Common myeloid progenitor, CD34-positive (primary cell): ENCODE results near the gene TSPAN17.
A peak's percentile ranks its signal among the peaks of the same experiment; 100 is the strongest.

Source experiments
- CTCF ChIA-PET: fragments of 350-600 bp; sonication (Branson Sonifier 250); formaldehyde crosslinking; loops from one replicate; lab custom pipeline; 2021; ENCODE audit warnings: antibody characterized with exemption; lab: Charles Lee
- POLR2A ChIA-PET: fragments of 350-600 bp; sonication (Branson Sonifier 250); formaldehyde crosslinking; loops from one replicate; lab custom pipeline; 2021; ENCODE audit warnings: antibody characterized with exemption; lab: Charles Lee
- DNase-seq, 3 donors: peaks; one replicate each; pipeline versions ENCODE4 v3.0.0 to v3.0.0-alpha.2; 2013
- H3K27ac ChIP-seq, 2 experiments: 1 replicate in 1 of 2; 2 replicates in 1 of 2; pipeline ENCODE4 v1.7.0; 2013; ENCODE audit warnings: inconsistent platforms in 2 of 2, low read length in 2 of 2, mild to moderate bottlenecking in 2 of 2, low read depth in 1 of 2, moderate library complexity in 1 of 2; ENCODE audit not compliant: severe bottlenecking in 2 of 2, insufficient read depth in 1 of 2, poor library complexity in 1 of 2
- H3K27me3 ChIP-seq, 5 experiments: replicated peaks in 2 of 5; 1 replicate in 3 of 5; 2 replicates in 2 of 5; pipeline versions ENCODE4 v1.6.1 to v1.7.0; 2013; ENCODE audit warnings: low read length in 4 of 5, mild to moderate bottlenecking in 2 of 5, moderate library complexity in 2 of 5, inconsistent platforms in 1 of 5; ENCODE audit not compliant: insufficient read depth in 5 of 5, control insufficient read depth in 4 of 5
- H3K36me3 ChIP-seq, 4 experiments: 1 replicate in 2 of 4; 2 replicates in 2 of 4; pipeline versions ENCODE4 v1.6.1 to v1.7.0; 2013; ENCODE audit warnings: low read length in 3 of 4, control low read depth in 1 of 4, mild to moderate bottlenecking in 1 of 4; ENCODE audit not compliant: control insufficient read depth in 4 of 4, insufficient read depth in 4 of 4
- H3K4me1 ChIP-seq, 4 experiments: 1 replicate in 3 of 4; 2 replicates in 1 of 4; pipeline versions ENCODE4 v1.6.1 to v1.7.1; 2013; ENCODE audit warnings: low read length in 3 of 4, mild to moderate bottlenecking in 3 of 4, control low read depth in 1 of 4, inconsistent platforms in 1 of 4, moderate library complexity in 1 of 4; ENCODE audit not compliant: control insufficient read depth in 4 of 4, insufficient read depth in 4 of 4; ENCODE audit errors: control extremely low read depth in 1 of 4
- H3K4me3 ChIP-seq, 7 experiments: 1 replicate in 4 of 7; 2 replicates in 3 of 7; pipeline versions ENCODE4 v1.5.1 to v1.7.0; 2013; ENCODE audit warnings: mild to moderate bottlenecking in 7 of 7, low read length in 6 of 7, moderate library complexity in 6 of 7, inconsistent platforms in 2 of 7, low read depth in 2 of 7, control low read depth in 1 of 7; ENCODE audit not compliant: insufficient read depth in 4 of 7, control insufficient read depth in 1 of 7; ENCODE audit errors: extremely low read depth in 1 of 7
- H3K9me3 ChIP-seq, 5 experiments: 1 replicate in 4 of 5; 2 replicates in 1 of 5; pipeline versions ENCODE4 v1.6.1 to v1.7.1; 2013; ENCODE audit warnings: low read length in 4 of 5, mild to moderate bottlenecking in 2 of 5, inconsistent platforms in 1 of 5, low read depth in 1 of 5, moderate library complexity in 1 of 5; ENCODE audit not compliant: control insufficient read depth in 4 of 5, insufficient read depth in 2 of 5; ENCODE audit errors: control extremely low read depth in 1 of 5
- WGBS: methylation state at CpG from one replicate; pipeline ENCODE4 v1.1.5; 2013; ENCODE audit not compliant: insufficient coverage; 5-methylcytosine and 5-hydroxymethylcytosine counted together

Gene TSPAN17

DNA sequence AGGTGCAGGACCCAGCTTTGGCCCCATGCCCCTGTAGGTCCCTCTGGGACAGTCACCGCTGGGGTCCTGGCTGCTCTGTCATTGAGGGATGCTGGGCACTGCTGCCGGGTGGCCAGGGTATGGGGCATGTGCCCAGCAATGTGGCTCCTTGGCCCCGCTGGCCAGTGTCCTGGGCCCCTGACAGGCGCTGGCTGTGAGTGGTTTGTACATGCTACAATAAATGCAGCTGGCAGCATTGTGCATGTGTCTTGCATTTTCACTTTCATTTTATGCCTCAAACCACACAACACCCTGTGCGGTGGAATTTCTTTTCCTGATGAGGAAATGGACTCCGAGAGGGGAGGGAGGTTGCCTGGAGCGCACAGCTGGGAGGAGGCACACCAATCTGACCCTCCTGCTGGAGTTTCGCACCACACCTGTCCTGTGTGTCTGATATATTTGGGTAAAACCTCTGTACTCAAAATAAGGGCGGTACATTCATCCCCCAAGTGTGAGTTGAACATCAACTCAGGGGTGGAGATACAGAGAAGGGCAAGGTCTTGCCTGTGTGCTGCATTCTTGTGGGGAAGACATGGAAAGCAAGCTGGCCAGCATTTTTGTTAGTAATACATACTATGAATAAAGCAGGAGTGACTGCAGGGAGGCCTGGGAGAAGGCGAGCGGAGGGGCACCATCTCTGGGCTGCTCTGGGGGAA, 11.7 kb downstream of the TSPAN17 start:
- Histone ChIP-seq H3K9me3 (no peaks in the 10 kb centered on the region), H3K27ac (no peak overlapping the region), H3K27me3 (peaks cover 0 to 5% (median 3%) of the 10 kb centered on the region in 5 experiments), H3K36me3 (peaks cover 0 to 23% (median 1%) of the 10 kb centered on the region in 4 experiments), H3K4me3 (peak overlapping the region in 6 of 7 experiments; percentile 42 to 80 (median 54)), H3K4me1 (peaks cover 4 to 20% (median 14%) of the 10 kb centered on the region in 4 experiments)
- WGBS, result 11% methylated on average over 4 of the region's 11 CpGs
- DNase-seq, result peak; percentile 66 to 86 (median 83)
- CTCF ChIA-PET, result interaction anchor here (0.6 to 5.7 kb wide), 14 partner anchors 10 to 1050 kb away, joined by 3 to 56 read pairs (median 4); partner anchors contain the start of gene TSPAN17
- POLR2A ChIA-PET, result interaction anchor here (0.6 kb wide), 2 partner anchors 102 to 209 kb away, joined by 3 to 5 read pairs; no protein-coding TSS in a partner anchor

DNA sequence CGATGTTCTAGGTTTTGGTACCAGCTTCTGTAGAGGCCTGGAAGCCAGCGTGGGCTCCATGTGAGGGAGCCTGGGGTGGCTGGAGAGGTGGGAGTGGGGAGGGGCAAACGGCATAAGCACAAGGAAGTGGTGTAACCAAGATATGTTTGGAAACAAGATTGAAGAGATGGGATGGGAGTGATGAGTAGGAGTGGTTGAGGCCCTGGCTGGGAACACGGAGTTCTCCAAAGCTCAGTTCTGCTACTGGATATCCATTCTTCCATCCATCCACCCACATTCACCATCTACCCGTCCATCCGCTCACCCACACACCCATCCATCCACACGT, 12.2 kb downstream of the TSPAN17 start:
- ChIA-PET POLR2A (interaction anchor here (0.6 kb wide), 1 partner anchor 102 kb away, joined by 5 read pairs; no protein-coding TSS in a partner anchor), CTCF (interaction anchor here (0.6 to 5.7 kb wide), 11 partner anchors 10 to 1050 kb away, joined by 3 to 56 read pairs (median 4); partner anchors contain the start of gene TSPAN17)
- 66% methylated on average over 4 of the region's 7 CpGs for WGBS
- DNase-seq, result no peak
- Histone ChIP-seq H3K9me3 (no peaks in the 10 kb centered on the region), H3K27me3 (peaks cover 0 to 9% (median 7%) of the 10 kb centered on the region in 5 experiments), H3K4me3 (peak overlapping the region in 2 of 7 experiments; percentile 66 to 80), H3K4me1 (peaks cover 4 to 20% (median 14%) of the 10 kb centered on the region in 4 experiments), H3K27ac (no peak overlapping the region), H3K36me3 (peaks cover 0 to 20% (median 1%) of the 10 kb centered on the region in 4 experiments)

DNA sequence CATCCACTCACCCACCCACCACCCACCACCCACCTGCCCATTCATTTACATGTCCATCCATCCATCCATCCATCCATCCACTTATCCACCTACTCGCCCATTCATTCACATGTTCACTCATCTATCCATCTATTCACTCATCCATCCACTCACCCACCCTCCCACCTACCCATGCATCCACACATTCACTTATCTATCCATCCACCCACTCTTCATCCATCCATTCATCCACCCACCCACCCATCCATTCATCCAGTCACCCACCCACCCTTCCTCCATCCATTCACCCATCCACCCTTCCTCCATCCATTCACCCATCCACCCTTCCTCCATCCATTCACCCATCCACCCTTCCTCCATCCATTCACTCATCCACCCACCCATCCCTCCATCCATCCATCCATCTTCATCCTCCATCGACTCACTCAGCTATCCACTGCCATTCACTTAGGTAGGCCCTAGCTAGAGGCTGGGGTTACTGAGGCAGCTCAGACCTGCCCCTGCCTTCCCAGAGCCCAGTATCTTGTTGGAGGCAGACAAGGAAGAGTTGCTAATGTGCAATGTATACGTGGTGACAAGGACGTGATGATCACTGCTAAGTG, 12.7 kb downstream of the TSPAN17 start:
- Histone ChIP-seq H3K27ac (no peak overlapping the region), H3K4me1 (peaks cover 4 to 20% (median 14%) of the 10 kb centered on the region in 4 experiments), H3K4me3 (no peak overlapping the region), H3K36me3 (peaks cover 0 to 19% (median 1%) of the 10 kb centered on the region in 4 experiments), H3K27me3 (peaks cover 0 to 12% (median 10%) of the 10 kb centered on the region in 5 experiments), H3K9me3 (no peaks in the 10 kb centered on the region)
- WGBS, result 96% methylated on average over 3 of the region's 4 CpGs
- CTCF ChIA-PET, result interaction anchor here (0.7 to 5.7 kb wide), 26 partner anchors 9 to 453 kb away, joined by 3 to 56 read pairs (median 3); partner anchors contain the start of gene TSPAN17
- no peak for DNase-seq
- POLR2A ChIA-PET, result no interaction called here

DNA sequence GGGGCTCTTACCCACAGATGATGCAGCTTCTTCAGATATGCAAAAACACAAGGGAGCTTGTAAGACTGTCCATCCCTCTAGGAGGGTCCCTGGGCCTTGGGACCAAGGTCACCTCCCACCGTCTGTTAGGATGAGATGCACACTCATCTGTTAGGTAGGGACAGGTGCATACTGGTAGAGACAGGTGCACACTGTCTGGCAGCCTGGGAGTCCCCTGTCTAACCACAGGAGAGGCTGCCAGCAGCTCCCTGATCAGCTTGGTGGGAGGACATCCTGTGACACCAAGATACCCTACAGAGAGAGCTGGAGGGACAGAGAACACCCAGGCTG, 13.2 kb downstream of the TSPAN17 start:
- 44% methylated on average over 1 of the region's 1 CpG for WGBS
- Histone ChIP-seq H3K9me3 (no peaks in the 10 kb centered on the region), H3K36me3 (peaks cover 0 to 14% (median 1%) of the 10 kb centered on the region in 4 experiments), H3K27me3 (peaks cover 0 to 17% (median 15%) of the 10 kb centered on the region in 5 experiments), H3K27ac (no peak overlapping the region), H3K4me3 (no peak overlapping the region), H3K4me1 (peaks cover 4 to 20% (median 14%) of the 10 kb centered on the region in 4 experiments)
- POLR2A ChIA-PET, result no interaction called here
- CTCF ChIA-PET, result interaction anchor here (0.7 to 5.7 kb wide), 32 partner anchors 9 to 452 kb away, joined by 3 to 56 read pairs (median 3); partner anchors contain the start of gene TSPAN17
- DNase-seq, result no peak

DNA sequence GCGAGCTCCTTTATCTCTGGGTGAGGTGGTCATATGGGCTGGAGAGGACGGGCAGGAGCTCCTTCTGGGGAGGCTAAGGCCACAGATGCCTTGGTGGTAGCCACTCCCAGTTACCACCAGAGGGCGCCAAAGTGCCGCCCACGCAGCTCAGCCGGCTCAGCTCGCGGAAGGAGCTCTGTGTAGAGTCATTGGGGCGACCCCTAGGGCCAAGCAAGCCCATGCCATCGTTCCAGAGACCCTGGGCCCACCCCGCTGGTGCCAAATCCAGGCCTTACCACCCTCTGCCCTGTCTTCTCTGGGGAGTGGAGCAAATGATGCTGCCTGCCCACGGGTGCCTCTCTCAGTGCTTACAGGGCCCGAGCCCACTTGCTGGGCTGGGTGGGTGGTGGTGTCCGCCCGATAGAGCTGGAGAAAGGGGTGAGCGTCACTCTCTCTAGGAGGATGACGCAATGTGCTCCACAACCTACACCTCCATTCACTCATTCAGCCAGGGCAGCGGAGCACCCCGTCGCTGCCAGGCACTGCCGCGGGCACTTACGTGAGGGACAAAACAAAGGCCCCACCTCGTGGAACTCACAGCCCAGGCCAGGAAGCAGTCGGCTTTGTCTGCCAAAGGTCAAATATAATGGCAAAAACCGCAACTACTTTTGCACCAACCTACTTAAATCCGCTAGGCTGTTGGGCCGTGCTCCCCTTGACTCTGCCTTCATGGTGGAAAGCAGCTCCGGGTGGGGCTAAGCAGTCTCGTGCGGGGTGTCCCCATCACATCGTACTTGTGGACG, 13.8 kb downstream of the TSPAN17 start:
- H3K9me3 ChIP-seq, result no peaks in the 10 kb centered on the region
- no peak overlapping the region for H3K27ac ChIP-seq
- CTCF ChIA-PET, result interaction anchor here (0.7 to 5.7 kb wide), 33 partner anchors 8 to 452 kb away, joined by 3 to 56 read pairs (median 3); partner anchors contain the start of gene TSPAN17
- peak; percentile 85 to 90 (median 86) for DNase-seq
- no peak overlapping the region for H3K4me3 ChIP-seq
- H3K36me3 ChIP-seq, result peaks cover 0 to 11% (median 1%) of the 10 kb centered on the region in 4 experiments
- POLR2A ChIA-PET, result no interaction called here
- peaks cover 0 to 23% (median 15%) of the 10 kb centered on the region in 5 experiments for H3K27me3 ChIP-seq
- H3K4me1 ChIP-seq, result peaks cover 4 to 20% (median 14%) of the 10 kb centered on the region in 4 experiments
- WGBS, result 56% methylated on average over 29 of the region's 33 CpGs

DNA sequence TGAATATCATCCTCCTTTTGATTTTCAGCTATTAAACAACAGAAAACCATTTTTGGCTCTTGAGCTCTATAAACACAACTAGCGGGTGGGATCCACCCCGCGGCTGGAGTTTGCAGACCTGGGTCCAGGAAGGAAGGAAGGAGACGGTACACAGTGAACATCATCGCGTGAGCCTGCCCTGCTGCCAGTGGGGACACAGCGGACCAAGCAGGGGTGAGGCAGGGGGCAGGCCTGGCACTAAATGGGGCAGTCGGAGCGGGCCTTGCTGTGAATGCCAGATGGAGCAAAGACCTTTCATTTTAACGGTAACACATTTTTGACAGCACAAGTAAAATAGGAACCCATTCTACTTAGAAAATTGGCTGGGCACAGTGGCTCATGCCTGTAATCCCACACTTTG, 14.4 kb downstream of the TSPAN17 start:
- H3K36me3 ChIP-seq, result peaks cover 0 to 7% (median 1%) of the 10 kb centered on the region in 4 experiments
- no peak overlapping the region for H3K27ac ChIP-seq
- no peaks in the 10 kb centered on the region for H3K9me3 ChIP-seq
- peaks cover 0 to 23% (median 15%) of the 10 kb centered on the region in 5 experiments for H3K27me3 ChIP-seq
- CTCF ChIA-PET, result interaction anchor here (1.1 to 5.7 kb wide), 11 partner anchors 8 to 388 kb away, joined by 3 to 56 read pairs (median 4); partner anchors contain the start of gene TSPAN17
- no peak overlapping the region for H3K4me3 ChIP-seq
- WGBS, result 87% methylated on average over 8 of the region's 10 CpGs
- DNase-seq, result no peak
- POLR2A ChIA-PET, result no interaction called here
- H3K4me1 ChIP-seq, result peaks cover 4 to 20% (median 14%) of the 10 kb centered on the region in 4 experiments
